ENCODE results near the gene ATP5PO. TPM values are rescaled to one million over a fixed set of nuclear protein-coding genes. Genes with fewer than 3 reads are reported as not detected.

ATP5PO gene
- total RNA-seq, 1 donor from 2014 or later: 309 TPM

- no peak for DNase-seq (ENCODE audit: low spot score)
- TF ChIP-seq CTCF (IDR thresholded peaks at IDR 0.05) (no peak), EZH2 (IDR thresholded peaks at IDR 0.05) (no peak), EZH2phosphoT487 (IDR thresholded peaks at IDR 0.05) (no peak)
- peaks cover 2% of the 10 kb centered on the region for H3K9me3 Mint-ChIP-seq
- Histone ChIP-seq H3K4me2 (no peak overlapping the region), H2AFZ (replicated peaks) (no peak overlapping the region), H3K9ac (no peak overlapping the region), H3K36me3 (no peaks in the 10 kb centered on the region), H3K4me3 (no peak overlapping the region), H3K4me1 (peaks cover 29% of the 10 kb centered on the region), H3K27me3 (no peaks in the 10 kb centered on the region), H3K9me3 (ENCODE audit: low read depth) (no peaks in the 10 kb centered on the region), H3K27ac (no peak overlapping the region), H3F3A (ENCODE audit: low read depth) (peaks cover 4% of the 10 kb centered on the region), H4K20me1 (ENCODE audit: low read depth) (no peaks in the 10 kb centered on the region), H3K79me2 (ENCODE audit: low read depth) (no peaks in the 10 kb centered on the region)
- peaks cover 4% of the 10 kb centered on the region for H3K27me3 Mint-ChIP-seq (ENCODE audit: insufficient read depth, low read depth)
- H3K4me1 Mint-ChIP-seq: peaks cover 24% of the 10 kb centered on the region
- no peak overlapping the region for H3K4me3 Mint-ChIP-seq
- H3K27ac Mint-ChIP-seq: no peak overlapping the region
- peaks cover 2% of the 10 kb centered on the region for H3K36me3 Mint-ChIP-seq
These were observed 25.4 kb downstream of the ATP5PO start for GRCh38 chr21:33890187-33890586.

DNA sequence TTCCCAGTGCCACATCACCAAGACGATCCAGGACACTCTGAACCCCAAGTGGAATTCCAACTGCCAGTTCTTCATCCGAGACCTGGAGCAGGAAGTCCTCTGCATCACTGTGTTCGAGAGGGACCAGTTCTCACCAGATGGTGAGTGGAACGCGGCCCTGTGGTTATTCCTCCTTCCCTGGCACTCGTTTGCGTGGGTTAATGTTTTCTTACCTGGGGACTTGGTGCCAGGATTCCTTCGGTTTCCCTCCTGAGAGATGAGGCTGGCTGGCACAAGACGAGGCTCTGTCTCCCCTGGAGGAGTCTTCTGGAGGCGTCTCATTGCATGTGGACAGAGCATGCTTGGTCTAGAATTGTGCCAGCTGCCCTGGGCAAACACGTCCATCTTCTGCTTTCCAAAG is 29.3 kb downstream of the ATP5PO start:
- Histone ChIP-seq H3K36me3 (no peaks in the 10 kb centered on the region), H3K4me3 (no peak overlapping the region), H3K4me2 (no peak overlapping the region), H3K9ac (no peak overlapping the region), H3K4me1 (peaks cover 8% of the 10 kb centered on the region), H2AFZ (replicated peaks) (no peak overlapping the region), H4K20me1 (ENCODE audit: low read depth) (no peaks in the 10 kb centered on the region), H3F3A (ENCODE audit: low read depth) (peaks cover 3% of the 10 kb centered on the region), H3K27me3 (no peaks in the 10 kb centered on the region), H3K9me3 (ENCODE audit: low read depth) (no peaks in the 10 kb centered on the region), H3K27ac (no peak overlapping the region), H3K79me2 (ENCODE audit: low read depth) (no peaks in the 10 kb centered on the region)
- peaks cover 19% of the 10 kb centered on the region for H3K4me1 Mint-ChIP-seq
- H3K4me3 Mint-ChIP-seq: no peak overlapping the region
- H3K9me3 Mint-ChIP-seq: peaks cover 2% of the 10 kb centered on the region
- peaks cover 5% of the 10 kb centered on the region for H3K36me3 Mint-ChIP-seq
- peaks cover 12% of the 10 kb centered on the region for H3K27me3 Mint-ChIP-seq (ENCODE audit: insufficient read depth, low read depth)
- no peak overlapping the region for H3K27ac Mint-ChIP-seq
- no peak for DNase-seq (ENCODE audit: low spot score)
- TF ChIP-seq CTCF (IDR thresholded peaks at IDR 0.05) (no peak), EZH2 (IDR thresholded peaks at IDR 0.05) (no peak)

- peaks cover 2% of the 10 kb centered on the region for H3K36me3 Mint-ChIP-seq
These were observed 30.5 kb downstream of the ATP5PO start for GRCh38 chr21:33885172-33885514.

More at GRCh38 chr21:33885172-33885514, 30.5 kb downstream of the ATP5PO start:
- Histone ChIP-seq H3K4me3 (no peak overlapping the region), H3K27me3 (no peaks in the 10 kb centered on the region), H3K36me3 (no peaks in the 10 kb centered on the region), H3K27ac (no peak overlapping the region), H3F3A (ENCODE audit: low read depth) (peaks cover 3% of the 10 kb centered on the region), H4K20me1 (ENCODE audit: low read depth) (no peaks in the 10 kb centered on the region), H2AFZ (replicated peaks) (no peak overlapping the region), H3K79me2 (ENCODE audit: low read depth) (no peaks in the 10 kb centered on the region), H3K9me3 (ENCODE audit: low read depth) (no peaks in the 10 kb centered on the region), H3K4me2 (no peak overlapping the region), H3K4me1 (peaks cover 8% of the 10 kb centered on the region), H3K9ac (no peak overlapping the region)
- no peak for TF ChIP-seq CTCF (IDR thresholded peaks at IDR 0.05)
- no peak for TF ChIP-seq EZH2phosphoT487 (IDR thresholded peaks at IDR 0.05)
- no peak for TF ChIP-seq EZH2 (IDR thresholded peaks at IDR 0.05)
- no peak overlapping the region for H3K4me3 Mint-ChIP-seq
- H3K9me3 Mint-ChIP-seq: no peaks in the 10 kb centered on the region
- peaks cover 10% of the 10 kb centered on the region for H3K27me3 Mint-ChIP-seq (ENCODE audit: insufficient read depth, low read depth)
- peaks cover 19% of the 10 kb centered on the region for H3K4me1 Mint-ChIP-seq
- no peak for DNase-seq (ENCODE audit: low spot score)
- H3K27ac Mint-ChIP-seq: no peak overlapping the region

All from neural progenitor cell (in vitro differentiated cells).